Activated CD4-positive, alpha-beta memory T cell treated with anti-CD3 and anti-CD28 coated beads, Interleukin-2, amount 10 ng/mL, durations not matched to agents 7 days and 5 days (primary cell): ENCODE measurements around the gene CAND1. TPM values are rescaled to one million over a fixed set of nuclear protein-coding genes. Genes with fewer than 3 reads are reported as not detected.

Experiments
- CTCF ChIA-PET: fragments of 350-600 bp; sonication (Branson Sonifier 250); formaldehyde crosslinking; loops from one replicate; lab custom pipeline; 2021; ENCODE audit warnings: antibody characterized with exemption, inconsistent platforms; lab: Charles Lee
- POLR2A ChIA-PET: fragments of 350-600 bp; sonication (Branson Sonifier 250); formaldehyde crosslinking; loops from one replicate; lab custom pipeline; 2021; ENCODE audit warnings: antibody characterized with exemption; lab: Charles Lee
- DNase-seq: peaks from one replicate; pipeline ENCODE4 v3.0.0-alpha.2; 2020
- H3K27ac Mint-ChIP-seq: one replicate; pipeline ENCODE4 v1.8.0; 2021; ENCODE audit warnings: mild to moderate bottlenecking, mixed read lengths
- H3K27me3 Mint-ChIP-seq: one replicate; pipeline ENCODE4 v1.8.0; 2021; ENCODE audit warnings: mixed read lengths
- H3K36me3 Mint-ChIP-seq: one replicate; pipeline ENCODE4 v1.8.0; 2021; ENCODE audit warnings: low read depth, mixed read lengths
- H3K4me1 Mint-ChIP-seq: one replicate; pipeline ENCODE4 v1.8.0; 2021; ENCODE audit warnings: mixed read lengths
- H3K4me3 Mint-ChIP-seq: one replicate; pipeline ENCODE4 v1.8.0; 2021; ENCODE audit warnings: mild to moderate bottlenecking, mixed read lengths
- H3K9me3 Mint-ChIP-seq: one replicate; pipeline ENCODE4 v1.8.0; 2021; ENCODE audit warnings: mixed read lengths
- total RNA-seq, 2 experiments: library from RNA; stranded (reverse); gene quantifications; one replicate each; pipeline ENCODE4 v1.2.3, GENCODE V29; 2021

CAND1 gene
- total RNA-seq, 2 experiments from 2014 or later, result 147 to 150 TPM

DNA sequence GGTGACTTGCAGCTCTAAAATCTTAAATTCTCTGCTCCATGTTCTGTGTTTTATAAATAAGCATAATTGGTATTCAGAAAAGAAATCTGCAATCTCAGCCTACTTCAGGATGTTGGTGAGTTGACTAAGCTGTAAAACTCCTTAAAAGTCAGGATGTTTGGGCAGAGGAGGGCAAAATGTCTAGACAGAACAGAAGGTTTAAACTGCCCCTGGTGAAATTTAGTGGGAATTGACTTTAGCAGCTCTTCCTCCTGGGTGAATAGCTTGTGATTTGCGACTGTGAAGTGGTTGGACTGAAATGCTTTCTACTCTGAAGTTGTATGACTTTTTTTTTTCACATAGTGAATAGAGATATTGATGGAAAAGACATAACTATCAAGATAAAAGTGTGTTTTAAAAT lies 85.8 kb downstream of the CAND1 start:
- no peak overlapping the region for H3K27ac Mint-ChIP-seq
- no peak overlapping the region for H3K4me3 Mint-ChIP-seq
- no peak for DNase-seq
- ChIA-PET POLR2A (interaction anchor here (1.0 to 2.2 kb wide), 4 partner anchors 78 to 295 kb away, joined by 3 to 5 read pairs (median 4); partner anchors contain the start of gene CAND1), CTCF (interaction anchor here (0.6 to 5.6 kb wide), 6 partner anchors 9 to 594 kb away, joined by 3 to 102 read pairs (median 5); no protein-coding TSS in a partner anchor)
- no peaks in the 10 kb centered on the region for H3K9me3 Mint-ChIP-seq
- no peaks in the 10 kb centered on the region for H3K27me3 Mint-ChIP-seq
- H3K4me1 Mint-ChIP-seq, result peaks cover 19% of the 10 kb centered on the region
- no peaks in the 10 kb centered on the region for H3K36me3 Mint-ChIP-seq

DNA sequence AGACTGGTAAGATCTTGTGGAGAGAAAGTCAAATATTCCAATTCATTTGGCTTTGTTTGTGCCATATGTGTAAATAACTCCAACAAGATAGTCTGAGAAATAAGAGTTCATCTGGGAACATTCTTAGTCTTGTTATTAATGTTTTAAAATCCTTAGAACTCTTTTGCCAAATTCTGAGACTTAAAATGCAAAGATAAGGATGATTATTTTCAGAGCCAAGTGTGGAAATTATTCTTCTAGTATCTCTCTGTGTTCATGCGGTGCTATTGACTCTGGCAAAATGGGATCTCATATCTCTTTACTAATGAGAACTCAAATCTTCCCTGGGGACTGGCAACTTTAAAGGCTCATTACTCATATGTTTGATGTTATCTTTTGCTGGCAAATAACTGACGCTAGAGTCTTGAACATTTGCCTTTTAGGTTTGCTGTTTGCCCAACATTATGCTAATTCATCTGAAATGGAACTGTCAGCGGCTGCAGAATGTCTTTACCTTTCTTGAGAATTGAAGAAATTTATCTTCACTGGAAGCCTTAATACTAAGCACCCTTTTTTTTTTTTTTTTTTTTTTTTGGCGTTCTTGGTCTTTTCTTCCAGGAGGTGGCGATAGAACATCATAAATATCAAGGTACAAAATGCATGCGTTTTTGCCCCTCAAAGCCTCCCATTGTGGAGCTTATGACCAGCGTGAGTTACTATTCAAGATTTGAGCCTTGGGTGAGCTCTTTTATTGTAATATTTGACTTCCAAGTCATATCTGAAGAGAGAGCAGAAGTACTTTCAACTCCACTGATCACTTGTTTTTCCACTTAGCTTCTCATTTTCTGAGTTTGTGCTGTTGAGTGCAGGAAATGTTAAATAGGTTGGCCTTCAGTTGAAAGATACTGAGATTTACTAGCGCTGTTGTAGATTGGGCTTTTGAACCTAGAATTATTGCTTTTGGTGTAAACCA lies 86.5 kb downstream of the CAND1 start:
- no peak for DNase-seq
- POLR2A ChIA-PET, result interaction anchor here (1.0 to 2.2 kb wide), 2 partner anchors 294 to 587 kb away, joined by 3 to 5 read pairs; no protein-coding TSS in a partner anchor

DNA sequence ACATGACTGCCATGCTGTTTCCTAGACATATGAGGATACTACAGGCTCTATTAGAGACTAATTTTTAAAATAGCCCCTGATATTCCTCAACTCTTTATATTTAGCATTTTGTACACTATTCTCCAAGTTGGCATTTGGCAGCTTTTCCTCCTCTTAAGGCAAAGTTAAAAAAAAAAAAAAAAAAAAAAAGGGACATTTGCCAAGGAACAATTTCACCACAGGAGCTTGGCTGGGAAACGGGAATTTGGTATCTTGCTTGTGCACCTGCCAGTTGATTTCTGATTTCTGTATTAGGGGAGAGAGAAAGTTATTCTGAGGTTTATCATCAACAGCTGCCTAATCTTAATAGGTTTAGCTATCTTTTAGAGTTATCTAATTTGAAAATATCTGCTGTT lies 87.2 kb downstream of the CAND1 start:
- H3K27me3 Mint-ChIP-seq, result no peaks in the 10 kb centered on the region
- DNase-seq, result no peak
- no peak overlapping the region for H3K4me3 Mint-ChIP-seq
- CTCF ChIA-PET, result interaction anchor here (0.6 to 5.6 kb wide), 38 partner anchors 11 to 1451 kb away, joined by 3 to 102 read pairs (median 4); partner anchors contain the start of gene IFNG
- peaks cover 19% of the 10 kb centered on the region for H3K4me1 Mint-ChIP-seq
- H3K9me3 Mint-ChIP-seq, result no peaks in the 10 kb centered on the region
- POLR2A ChIA-PET, result interaction anchor here (1.0 to 2.2 kb wide), 2 partner anchors 294 to 586 kb away, joined by 3 to 5 read pairs; no protein-coding TSS in a partner anchor
- H3K27ac Mint-ChIP-seq, result no peak overlapping the region
- no peaks in the 10 kb centered on the region for H3K36me3 Mint-ChIP-seq

More for the DNA sequence above, 86.5 kb downstream of the CAND1 start:
- peaks cover 19% of the 10 kb centered on the region for H3K4me1 Mint-ChIP-seq
- no peak overlapping the region for H3K27ac Mint-ChIP-seq
- no peaks in the 10 kb centered on the region for H3K27me3 Mint-ChIP-seq
- H3K4me3 Mint-ChIP-seq, result no peak overlapping the region
- H3K9me3 Mint-ChIP-seq, result no peaks in the 10 kb centered on the region
- no peaks in the 10 kb centered on the region for H3K36me3 Mint-ChIP-seq
- CTCF ChIA-PET, result interaction anchor here (0.6 to 5.6 kb wide), 38 partner anchors 11 to 1452 kb away, joined by 3 to 102 read pairs (median 4); partner anchors contain the start of gene IFNG

DNA sequence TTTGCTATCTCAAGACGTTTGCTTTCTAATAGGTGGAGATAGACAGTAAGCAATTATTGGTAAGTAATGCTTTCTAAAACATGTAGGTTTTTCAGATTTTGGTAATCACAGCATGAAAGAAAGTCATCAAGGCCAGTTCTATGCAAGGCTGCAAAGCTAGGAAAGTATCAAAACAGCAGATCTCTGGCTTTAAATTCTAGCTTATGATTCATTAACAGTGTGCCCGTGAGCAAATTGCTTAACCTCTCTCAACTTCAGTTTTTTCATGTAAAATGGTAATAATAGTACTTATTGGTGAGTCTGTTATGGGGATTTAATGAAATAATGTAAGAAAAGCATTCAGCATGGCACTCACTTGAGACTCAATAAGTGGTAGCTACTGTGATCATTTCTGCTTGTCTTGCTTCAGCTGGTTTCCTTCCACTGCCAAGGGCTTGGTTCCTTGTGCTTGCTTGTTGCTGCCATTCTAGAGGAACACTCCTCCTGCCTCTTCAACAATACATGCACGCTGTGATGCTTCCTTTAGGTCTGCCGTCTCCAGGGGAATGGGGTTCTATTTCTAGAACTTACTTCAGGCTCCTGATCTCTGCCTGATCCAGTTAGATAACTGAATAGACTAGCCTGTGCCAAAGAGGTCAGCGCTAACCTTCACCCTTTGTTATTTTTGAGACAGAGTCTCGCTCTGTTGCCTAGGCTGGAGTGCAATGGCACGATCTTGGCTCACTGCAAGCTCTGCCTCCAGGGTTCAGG lies 88.4 kb downstream of the CAND1 start:
- H3K9me3 Mint-ChIP-seq, result no peaks in the 10 kb centered on the region
- H3K4me1 Mint-ChIP-seq, result peaks cover 19% of the 10 kb centered on the region
- no peaks in the 10 kb centered on the region for H3K36me3 Mint-ChIP-seq
- POLR2A ChIA-PET, result no interaction called here
- no peak overlapping the region for H3K27ac Mint-ChIP-seq
- no peak overlapping the region for H3K4me3 Mint-ChIP-seq
- CTCF ChIA-PET, result interaction anchor here (1.2 to 5.6 kb wide), 2 partner anchors 83 to 584 kb away, joined by 3 to 102 read pairs; no protein-coding TSS in a partner anchor
- no peak for DNase-seq
- H3K27me3 Mint-ChIP-seq, result no peaks in the 10 kb centered on the region

DNA sequence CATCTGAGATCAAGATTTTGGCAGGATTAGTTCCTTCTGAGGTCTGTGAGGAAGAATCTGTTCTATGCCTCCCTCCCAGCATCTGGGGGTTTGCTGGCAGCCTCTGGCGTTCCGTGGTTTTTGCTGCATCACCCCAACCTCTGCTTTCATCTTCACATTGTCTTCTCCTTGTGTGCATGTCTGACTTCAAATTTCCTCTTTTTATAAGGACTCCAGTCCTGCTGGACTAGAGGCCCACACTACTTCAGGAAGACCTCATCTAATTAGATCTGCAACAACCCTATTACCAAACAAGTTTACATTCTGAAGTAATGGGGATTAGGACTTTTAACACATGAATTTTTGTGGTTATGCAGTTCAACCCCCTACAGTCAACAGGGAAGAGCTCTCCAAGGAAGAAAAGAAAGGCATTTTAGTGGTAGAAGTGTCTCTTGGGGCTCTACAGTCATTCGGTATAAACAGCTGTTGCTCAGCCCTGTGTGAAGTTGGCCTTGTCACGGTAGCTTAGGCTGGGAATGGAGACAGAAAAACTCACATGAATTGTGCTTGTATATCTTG lies 89.7 kb downstream of the CAND1 start:
- Mint-ChIP-seq H3K27me3 (no peaks in the 10 kb centered on the region), H3K27ac (no peak overlapping the region), H3K4me1 (peaks cover 16% of the 10 kb centered on the region), H3K36me3 (no peaks in the 10 kb centered on the region), H3K9me3 (no peaks in the 10 kb centered on the region), H3K4me3 (no peak overlapping the region)
- CTCF ChIA-PET, result interaction anchor here (1.1 to 5.6 kb wide), 3 partner anchors 579 to 584 kb away, joined by 3 to 102 read pairs (median 3); no protein-coding TSS in a partner anchor
- no peak for DNase-seq
- POLR2A ChIA-PET, result no interaction called here

DNA sequence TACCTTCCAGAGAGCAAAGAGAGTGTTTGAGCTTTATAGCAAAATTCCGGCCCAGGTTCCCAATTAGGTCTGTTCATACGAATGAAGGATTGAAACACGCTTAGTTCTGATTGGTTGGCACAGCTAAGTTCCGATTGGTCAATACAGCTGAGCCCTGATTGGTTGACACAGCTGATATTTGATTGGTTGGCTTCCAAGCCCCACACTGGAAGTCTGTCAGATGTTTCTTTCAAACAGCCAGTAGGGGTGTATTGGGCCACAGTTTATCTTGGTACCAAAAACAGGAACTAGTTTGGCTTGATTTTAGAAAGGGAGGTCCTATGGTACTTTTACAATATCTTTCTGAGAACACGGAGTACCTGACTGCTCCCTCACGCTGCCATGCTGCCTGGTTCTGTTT lies 93.4 kb downstream of the CAND1 start:
- Mint-ChIP-seq H3K4me3 (no peak overlapping the region), H3K27me3 (no peaks in the 10 kb centered on the region), H3K4me1 (no peaks in the 10 kb centered on the region), H3K36me3 (no peaks in the 10 kb centered on the region), H3K9me3 (no peaks in the 10 kb centered on the region), H3K27ac (no peak overlapping the region)
- CTCF ChIA-PET, result interaction anchor here (1.6 kb wide), 1 partner anchor 580 kb away, joined by 5 read pairs; no protein-coding TSS in a partner anchor
- POLR2A ChIA-PET, result no interaction called here
- no peak for DNase-seq

DNA sequence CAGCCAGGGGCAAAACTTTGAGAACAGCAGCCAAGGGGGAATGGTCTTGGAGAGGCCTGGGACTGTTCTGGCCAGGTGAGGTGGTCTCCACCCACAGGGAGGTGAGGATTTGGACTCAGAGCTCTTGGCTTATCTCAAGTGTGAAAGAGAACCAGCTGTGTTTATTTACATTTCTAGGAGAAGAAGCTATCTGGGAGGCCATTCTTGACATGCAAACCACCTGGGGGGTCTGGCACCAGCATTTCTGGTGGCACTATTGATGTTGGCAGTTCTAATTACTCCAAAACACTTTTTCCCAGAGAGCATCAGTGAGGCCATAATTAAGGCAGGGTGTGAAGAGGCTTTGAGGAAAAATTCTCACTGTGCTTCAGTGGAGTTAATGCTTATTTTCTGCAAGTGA lies 95.1 kb downstream of the CAND1 start:
- CTCF ChIA-PET, result no interaction called here
- no peak overlapping the region for H3K27ac Mint-ChIP-seq
- no peaks in the 10 kb centered on the region for H3K27me3 Mint-ChIP-seq
- POLR2A ChIA-PET, result no interaction called here
- DNase-seq, result no peak
- no peak overlapping the region for H3K4me3 Mint-ChIP-seq
- H3K4me1 Mint-ChIP-seq, result no peaks in the 10 kb centered on the region
- no peaks in the 10 kb centered on the region for H3K36me3 Mint-ChIP-seq
- no peaks in the 10 kb centered on the region for H3K9me3 Mint-ChIP-seq

DNA sequence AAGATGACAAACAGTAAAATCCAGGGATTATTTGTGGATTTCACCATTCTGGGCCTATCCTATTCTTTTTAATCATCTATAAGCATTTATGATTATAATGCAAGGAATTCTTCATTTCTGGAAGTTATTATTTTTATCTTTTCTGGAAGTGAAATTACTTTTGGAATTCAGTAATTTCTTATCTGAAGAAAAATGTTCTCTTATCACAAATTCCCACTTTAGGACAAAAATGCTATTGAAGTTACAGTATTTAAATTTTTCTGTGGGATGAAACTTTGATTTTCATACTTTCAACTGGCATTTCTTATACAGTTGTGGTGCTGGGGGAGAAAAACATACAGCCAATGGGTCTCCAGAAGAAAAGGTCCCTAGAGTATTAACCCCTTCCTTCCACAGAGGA lies 96.0 kb downstream of the CAND1 start:
- POLR2A ChIA-PET, result no interaction called here

DNA sequence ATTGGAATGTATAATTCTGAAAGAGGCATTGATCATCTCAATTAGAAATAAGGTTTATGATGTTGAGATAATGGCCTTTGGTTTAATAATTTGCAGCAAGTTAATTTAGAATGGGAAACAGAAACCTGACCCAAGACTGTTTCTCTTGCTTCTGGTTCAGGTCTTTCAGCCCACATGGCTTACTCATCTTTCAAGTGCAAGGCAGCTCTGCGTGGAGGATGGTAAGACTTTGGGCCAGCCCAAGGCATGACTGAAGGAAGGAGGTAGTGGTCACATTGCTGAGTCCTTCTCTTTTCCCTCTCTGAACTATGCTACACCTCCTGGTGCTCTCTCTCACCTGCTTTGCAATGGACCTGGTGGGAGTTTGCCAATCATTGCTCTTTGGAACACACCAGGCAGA lies 98.7 kb downstream of the CAND1 start:
- no peak for DNase-seq
- ChIA-PET CTCF (no interaction called here), POLR2A (no interaction called here)
- Mint-ChIP-seq H3K4me3 (no peak overlapping the region), H3K27me3 (no peaks in the 10 kb centered on the region), H3K4me1 (no peaks in the 10 kb centered on the region), H3K9me3 (peaks cover 6% of the 10 kb centered on the region), H3K36me3 (peaks cover 2% of the 10 kb centered on the region), H3K27ac (no peak overlapping the region)

More for the DNA sequence above, 96.0 kb downstream of the CAND1 start:
- H3K4me1 Mint-ChIP-seq, result no peaks in the 10 kb centered on the region
- no peaks in the 10 kb centered on the region for H3K9me3 Mint-ChIP-seq
- H3K36me3 Mint-ChIP-seq, result no peaks in the 10 kb centered on the region
- CTCF ChIA-PET, result no interaction called here
- no peak overlapping the region for H3K27ac Mint-ChIP-seq
- no peak for DNase-seq
- no peaks in the 10 kb centered on the region for H3K27me3 Mint-ChIP-seq
- H3K4me3 Mint-ChIP-seq, result no peak overlapping the region
